Esophagus (tissue), 2 donors: ENCODE measurements around the gene CLDN19. TPM values are rescaled to one million over a fixed set of nuclear protein-coding genes. Genes with fewer than 3 reads are reported as not detected.
A peak's percentile ranks its signal among the peaks of the same experiment; 100 is the strongest.

Source experiments
- H3K27ac ChIP-seq, 2 donors: one replicate each; pipeline ENCODE4 v1.5.1; 2013; ENCODE audit warnings: low read depth in 2 of 2, mild to moderate bottlenecking in 2 of 2, inconsistent platforms in 1 of 2, low read length in 1 of 2, moderate library complexity in 1 of 2
- H3K27me3 ChIP-seq, 2 donors: one replicate each; pipeline ENCODE4 v1.6.1; 2013; ENCODE audit warnings: low read length in 2 of 2, control low read depth in 1 of 2, mild to moderate bottlenecking in 1 of 2; ENCODE audit not compliant: insufficient read depth in 2 of 2, control insufficient read depth in 1 of 2
- H3K36me3 ChIP-seq, 2 donors: one replicate each; pipeline ENCODE4 v1.6.1; 2013; ENCODE audit warnings: low read length in 1 of 2; ENCODE audit not compliant: control insufficient read depth in 2 of 2, insufficient read depth in 2 of 2
- H3K4me1 ChIP-seq, 2 donors: one replicate each; pipeline ENCODE4 v1.6.1; 2013; ENCODE audit warnings: low read length in 1 of 2; ENCODE audit not compliant: control insufficient read depth in 2 of 2, insufficient read depth in 2 of 2
- H3K4me3 ChIP-seq, 2 donors: one replicate each; pipeline ENCODE4 v1.5.1; 2013; ENCODE audit warnings: low read length in 2 of 2, mild to moderate bottlenecking in 2 of 2, low read depth in 1 of 2, moderate library complexity in 1 of 2
- H3K9me3 ChIP-seq, 2 donors: one replicate each; pipeline ENCODE4 v1.6.1; 2013; ENCODE audit warnings: mild to moderate bottlenecking in 2 of 2, low read depth in 1 of 2, low read length in 1 of 2, moderate library complexity in 1 of 2; ENCODE audit not compliant: control insufficient read depth in 2 of 2, insufficient read depth in 1 of 2
- WGBS, 2 donors: extraction: QIAGEN DNeasy Blood & Tissue Kit; methylation state at CpG; one replicate each; pipeline ENCODE4 v1.1.7; 2013; 5-methylcytosine and 5-hydroxymethylcytosine counted together
- polyA plus RNA-seq, 2 donors: library from polyadenylated mRNA; stranded (reverse); fragments of 200-250 nt; gene quantifications; one replicate each; pipeline ENCODE4 v1.2.3, GENCODE V29; 2013
- donor health status: healthy with polysubstance abuse.
- donor health status: Bipolar disorder and iron deficiency.

CLDN19 gene
- polyA plus RNA-seq, 2 donors: 0.04 TPM; not detected in 1

DNA sequence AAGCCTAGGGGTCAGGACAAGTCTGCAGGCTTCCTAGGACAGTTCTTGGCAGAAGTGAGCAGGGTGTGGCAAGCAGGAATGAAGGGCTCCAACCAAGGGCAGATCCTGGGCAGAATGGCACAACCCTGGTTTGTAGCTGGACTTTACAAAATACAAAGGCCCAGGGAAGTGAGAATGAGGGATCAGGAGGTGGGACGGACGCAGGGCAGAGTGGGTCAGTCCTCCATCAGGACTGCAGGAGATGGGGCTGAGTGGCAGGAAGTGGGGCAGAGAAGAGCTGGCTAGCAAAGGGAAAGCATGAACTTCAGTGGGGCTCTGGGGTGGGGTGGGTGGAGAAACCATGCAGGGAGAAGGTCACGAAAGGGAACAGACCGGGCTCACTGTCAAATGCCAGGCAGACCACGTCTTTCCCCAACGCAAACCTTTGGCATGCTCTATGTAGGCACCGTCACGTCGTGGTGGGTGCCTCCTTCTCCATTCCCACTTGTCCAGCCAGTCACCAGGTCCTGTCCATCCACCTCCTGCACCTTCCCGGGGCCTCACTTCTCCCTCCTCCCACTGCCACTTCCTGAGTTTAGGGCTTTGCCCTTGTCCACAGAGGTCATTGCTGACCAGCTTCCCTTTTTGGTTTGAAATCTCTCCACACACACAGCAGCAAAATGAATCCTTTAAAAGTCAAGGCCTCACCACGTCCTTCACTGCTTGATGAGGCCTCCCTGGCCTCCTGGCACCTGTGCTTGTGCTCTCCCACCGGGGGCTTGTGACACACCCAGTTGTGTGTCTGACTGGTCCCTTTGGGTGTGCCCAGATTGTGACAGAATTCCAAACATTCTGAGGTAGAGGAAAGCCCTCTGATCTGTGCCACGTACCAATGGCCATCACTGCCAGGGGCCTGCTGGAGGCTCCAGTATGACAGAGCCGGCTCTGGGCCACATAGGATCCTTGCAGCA is 8.7 kb upstream of the CLDN19 start:
- H3K27me3 ChIP-seq: no peaks in the 10 kb centered on the region
- peaks cover 6 to 22% of the 10 kb centered on the region in 2 donors for H3K36me3 ChIP-seq
- no peaks in the 10 kb centered on the region for H3K9me3 ChIP-seq
- H3K4me3 ChIP-seq: no peak overlapping the region
- H3K4me1 ChIP-seq: peaks cover 0 to 4% of the 10 kb centered on the region in 2 donors
- WGBS, 2 donors: 81 to 83% methylated on average over 14 of the region's 14 CpGs
- no peak overlapping the region for H3K27ac ChIP-seq

DNA sequence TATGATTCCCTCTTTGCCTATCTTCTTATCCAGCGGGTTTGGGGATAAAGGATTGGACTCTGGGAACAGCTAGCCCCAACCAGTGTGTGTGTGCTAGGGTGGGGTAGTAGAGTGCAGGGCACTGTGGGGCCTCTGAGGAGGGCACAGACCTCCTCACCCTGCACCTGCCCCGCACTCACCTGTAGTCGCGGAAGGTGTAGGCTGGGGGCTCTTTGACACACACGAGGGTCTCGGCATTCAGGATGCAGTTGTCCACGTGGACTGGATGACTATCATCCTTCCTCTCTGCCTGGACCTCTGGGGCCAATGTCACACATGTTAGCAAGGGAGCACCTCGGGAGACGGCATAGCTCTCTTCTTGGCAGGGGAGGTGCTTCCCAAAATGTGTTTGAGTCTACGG is 8.0 kb upstream of the CLDN19 start:
- Histone ChIP-seq H3K9me3 (no peaks in the 10 kb centered on the region), H3K27ac (no peak overlapping the region), H3K4me3 (no peak overlapping the region), H3K27me3 (no peaks in the 10 kb centered on the region), H3K36me3 (peaks cover 6 to 22% of the 10 kb centered on the region in 2 donors), H3K4me1 (peaks cover 0 to 9% of the 10 kb centered on the region in 2 donors)
- 77 to 79% methylated on average over 10 of the region's 10 CpGs for WGBS, 2 donors

DNA sequence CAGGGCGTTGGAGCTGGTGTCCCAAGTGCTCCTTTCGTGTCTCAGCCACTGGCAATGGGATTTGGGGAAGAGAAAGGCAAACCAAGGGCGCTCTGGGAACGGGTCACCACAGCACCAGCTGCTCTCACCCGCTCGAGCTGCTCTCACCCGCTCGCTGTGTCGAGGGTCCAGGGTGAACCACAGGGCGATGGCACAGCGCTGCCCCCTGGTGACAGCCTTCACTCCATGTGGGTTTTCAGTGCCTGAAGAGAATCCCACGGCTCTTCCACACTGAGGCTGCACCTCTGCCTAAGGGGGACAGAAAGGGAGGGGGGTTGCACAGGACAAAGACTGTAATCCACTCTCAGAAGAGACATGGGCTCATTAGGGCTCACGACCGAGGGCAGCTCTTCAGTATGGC is 7.1 kb upstream of the CLDN19 start:
- Histone ChIP-seq H3K4me1 (peaks cover 0 to 9% of the 10 kb centered on the region in 2 donors), H3K9me3 (no peaks in the 10 kb centered on the region), H3K4me3 (no peak overlapping the region), H3K36me3 (peaks cover 2 to 19% of the 10 kb centered on the region in 2 donors), H3K27me3 (no peaks in the 10 kb centered on the region), H3K27ac (no peak overlapping the region)
- 48 to 59% methylated on average over 14 of the region's 14 CpGs for WGBS, 2 donors

DNA sequence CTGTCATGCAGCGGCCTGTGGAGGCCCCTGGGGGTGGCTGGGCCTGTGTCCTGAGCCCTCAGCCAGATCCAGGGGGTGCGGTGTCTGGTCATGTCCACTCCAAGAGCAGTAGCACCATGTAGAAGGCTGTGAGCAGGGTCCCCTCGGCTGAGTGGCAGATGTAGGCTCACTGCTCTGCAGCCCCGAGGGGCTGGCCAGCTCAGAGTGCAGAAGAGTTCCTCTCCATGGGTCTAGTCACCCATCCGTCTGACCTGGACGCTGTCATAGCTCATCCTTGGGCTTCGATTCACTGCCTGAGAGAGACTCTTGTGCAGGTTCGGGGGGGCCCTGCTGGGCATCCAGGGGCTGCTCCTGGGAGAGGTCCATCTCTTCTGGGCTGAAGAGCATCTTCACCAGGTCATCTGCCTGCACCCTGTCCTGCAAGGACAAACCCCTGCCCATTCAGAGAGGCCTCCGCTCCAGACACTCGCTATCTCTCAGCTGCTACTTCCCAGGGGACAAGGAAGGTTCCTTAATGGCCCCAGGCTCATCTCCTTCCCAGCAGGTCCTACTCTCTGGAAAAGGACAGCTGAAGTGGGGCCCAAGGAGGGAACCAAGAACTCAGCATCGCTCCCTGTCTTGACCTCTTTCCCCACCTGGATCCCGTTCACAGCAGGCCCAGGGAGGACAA is 6.5 kb upstream of the CLDN19 start:
- Histone ChIP-seq H3K4me1 (peaks cover 0 to 9% of the 10 kb centered on the region in 2 donors), H3K27me3 (no peaks in the 10 kb centered on the region), H3K36me3 (peaks cover 0 to 14% of the 10 kb centered on the region in 2 donors), H3K4me3 (no peak overlapping the region), H3K27ac (no peak overlapping the region), H3K9me3 (no peaks in the 10 kb centered on the region)
- WGBS, 2 donors: 88 to 93% methylated on average over 12 of the region's 12 CpGs

DNA sequence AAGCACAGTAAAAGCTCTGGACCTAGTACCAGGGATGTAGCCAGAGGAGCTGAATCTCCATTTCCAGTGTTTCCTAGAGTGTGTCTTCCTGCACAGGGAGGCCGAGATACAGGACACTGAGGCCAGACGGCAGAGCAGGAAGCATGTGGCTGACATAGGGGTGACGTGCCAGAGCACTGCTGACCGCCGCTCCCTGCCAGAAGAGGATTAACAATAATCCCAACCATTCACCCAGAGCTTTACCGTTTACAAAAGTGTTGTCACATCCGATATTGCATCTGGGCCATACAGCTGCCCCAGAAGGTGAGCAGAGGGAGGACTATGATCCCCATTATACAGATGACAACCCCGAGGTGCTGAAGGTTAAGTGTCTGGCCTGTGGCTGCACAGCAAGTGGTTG is 5.8 kb upstream of the CLDN19 start:
- Histone ChIP-seq H3K4me1 (peaks cover 0 to 12% of the 10 kb centered on the region in 2 donors), H3K27ac (no peak overlapping the region), H3K9me3 (no peaks in the 10 kb centered on the region), H3K27me3 (no peaks in the 10 kb centered on the region), H3K36me3 (peaks cover 0 to 14% of the 10 kb centered on the region in 2 donors), H3K4me3 (no peak overlapping the region)
- 40 to 66% methylated on average over 8 of the region's 8 CpGs for WGBS, 2 donors

DNA sequence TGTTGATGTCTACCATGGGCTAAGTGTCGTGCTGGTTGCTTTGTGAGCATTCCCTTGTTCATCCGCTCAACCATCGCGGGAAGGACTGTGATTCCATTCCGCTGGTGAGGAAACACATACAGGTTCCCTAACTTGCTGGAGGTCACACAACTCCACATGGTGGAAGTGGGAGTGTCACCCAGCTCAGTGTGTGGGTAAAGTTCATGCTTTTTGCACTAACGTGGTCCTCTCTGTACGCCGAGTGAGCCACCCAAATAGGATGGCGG is 4.0 kb upstream of the CLDN19 start:
- no peaks in the 10 kb centered on the region for H3K27me3 ChIP-seq
- 94 to 96% methylated on average over 9 of the region's 9 CpGs for WGBS, 2 donors
- H3K36me3 ChIP-seq: peaks cover 0 to 6% of the 10 kb centered on the region in 2 donors
- no peaks in the 10 kb centered on the region for H3K9me3 ChIP-seq
- H3K4me3 ChIP-seq: no peak overlapping the region
- peaks cover 4 to 16% of the 10 kb centered on the region in 2 donors for H3K4me1 ChIP-seq
- no peak overlapping the region for H3K27ac ChIP-seq

DNA sequence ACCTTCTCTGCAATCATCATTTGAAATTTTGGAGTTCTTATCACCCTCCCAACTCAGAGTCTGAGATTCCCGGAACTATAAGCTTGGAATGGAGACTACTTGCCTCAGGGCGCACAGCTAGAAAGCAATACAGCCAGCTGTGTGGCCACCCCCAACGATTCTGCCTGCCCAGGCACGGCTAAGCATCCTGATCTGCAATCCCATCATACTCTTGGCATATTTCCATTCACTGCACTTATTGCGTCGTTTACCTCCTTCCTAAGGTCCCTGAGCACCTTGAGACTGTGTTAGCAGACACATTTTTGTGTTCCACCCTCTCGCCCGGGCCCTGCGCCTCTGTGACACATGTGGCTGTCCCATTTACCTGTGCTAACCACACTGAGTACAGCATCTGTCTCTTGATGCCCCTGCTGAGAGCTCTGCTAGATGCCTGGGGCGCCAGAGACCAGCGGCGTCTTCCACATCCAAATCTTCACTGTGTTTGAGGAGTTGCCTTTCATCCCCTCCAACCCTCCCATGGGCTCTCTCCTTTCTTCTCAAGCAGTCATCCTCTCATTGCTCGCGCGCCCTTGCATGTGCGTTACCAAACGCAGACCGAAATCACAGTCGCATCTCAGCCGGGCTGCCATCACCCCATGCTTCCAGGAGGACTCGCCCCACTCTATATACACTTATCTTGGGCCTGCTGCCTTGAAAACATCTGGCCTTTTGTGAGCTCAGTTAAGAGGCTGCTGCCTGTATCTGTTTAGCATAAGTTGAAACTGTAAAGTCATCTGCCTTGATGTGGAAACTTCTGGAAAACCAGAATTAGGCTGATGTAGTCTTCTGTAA is 3.5 kb upstream of the CLDN19 start:
- Histone ChIP-seq H3K4me1 (peaks cover 4 to 15% of the 10 kb centered on the region in 2 donors), H3K27ac (peak overlapping the region; percentile 26 to 33)

DNA sequence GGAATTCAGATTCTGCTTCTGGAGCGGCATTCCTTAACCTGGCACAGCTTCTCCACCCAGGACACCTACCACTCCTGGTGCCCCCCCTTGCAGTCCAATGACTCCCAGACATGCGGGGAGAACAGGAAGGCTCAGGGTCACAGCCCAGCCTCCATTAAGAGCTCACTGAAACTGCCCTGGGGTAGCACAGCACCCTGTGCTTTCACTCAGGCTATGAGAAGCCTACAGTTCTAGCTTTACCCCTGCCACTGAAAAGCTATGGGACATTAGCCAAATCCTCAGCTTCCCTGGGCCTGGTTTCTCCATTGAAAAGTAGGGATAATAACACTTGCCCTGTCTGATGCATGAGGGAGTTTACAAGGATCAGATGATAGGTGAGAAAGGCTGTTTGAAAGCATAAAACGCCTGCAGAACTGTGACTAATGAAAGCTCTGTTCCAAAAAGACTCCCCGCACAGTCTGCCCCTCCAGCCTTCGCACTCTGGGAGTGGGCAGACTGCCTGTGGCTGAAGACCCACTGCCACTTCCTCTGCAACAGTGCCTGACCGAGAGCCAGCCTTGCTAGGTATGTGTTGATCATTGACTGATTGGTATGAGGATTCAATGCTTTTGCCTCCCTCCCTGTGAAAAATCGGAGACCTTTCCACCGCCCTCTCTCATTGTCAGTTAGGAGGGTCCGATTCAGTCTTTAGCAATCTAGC is 2.7 kb upstream of the CLDN19 start:
- Histone ChIP-seq H3K27me3 (no peaks in the 10 kb centered on the region), H3K4me1 (peaks cover 4 to 17% of the 10 kb centered on the region in 2 donors), H3K27ac (peak overlapping the region; percentile 26 to 33), H3K36me3 (no peaks in the 10 kb centered on the region), H3K9me3 (no peaks in the 10 kb centered on the region), H3K4me3 (no peak overlapping the region)
- WGBS, 2 donors: 53 to 62% methylated on average over 9 of the region's 9 CpGs

More for the DNA sequence above, 3.5 kb upstream of the CLDN19 start:
- H3K4me3 ChIP-seq: no peak overlapping the region
- no peaks in the 10 kb centered on the region for H3K9me3 ChIP-seq
- H3K36me3 ChIP-seq: peaks cover 0 to 2% of the 10 kb centered on the region in 2 donors
- no peaks in the 10 kb centered on the region for H3K27me3 ChIP-seq
- 64 to 68% methylated on average over 21 of the region's 21 CpGs for WGBS, 2 donors

DNA sequence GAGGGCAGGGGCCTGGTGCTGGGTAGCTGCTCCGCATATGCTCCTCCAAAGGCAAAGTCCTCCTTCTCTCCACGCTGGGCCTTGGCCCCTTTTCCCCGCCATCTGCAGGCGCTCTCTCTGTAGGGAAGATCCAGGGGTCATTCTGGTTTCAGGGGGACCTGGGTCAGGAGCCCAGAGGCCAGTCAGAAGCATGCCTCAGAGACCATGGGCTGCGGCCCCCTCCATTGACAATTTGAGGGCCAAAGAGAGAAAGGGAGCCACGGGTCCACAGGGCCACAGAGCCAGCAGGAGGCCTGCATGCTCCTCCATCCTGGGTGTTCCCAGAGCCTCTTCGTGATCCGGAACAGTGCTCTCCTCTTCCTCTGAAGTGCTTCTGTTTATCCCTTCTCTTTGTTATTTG is 2.1 kb upstream of the CLDN19 start:
- no peak overlapping the region for H3K27ac ChIP-seq
- H3K9me3 ChIP-seq: no peaks in the 10 kb centered on the region
- WGBS, 2 donors: 78 to 81% methylated on average over 8 of the region's 8 CpGs

More for the DNA sequence above, 2.1 kb upstream of the CLDN19 start:
- no peaks in the 10 kb centered on the region for H3K27me3 ChIP-seq
- H3K4me1 ChIP-seq: peaks cover 4 to 20% of the 10 kb centered on the region in 2 donors
- H3K36me3 ChIP-seq: no peaks in the 10 kb centered on the region
- no peak overlapping the region for H3K4me3 ChIP-seq
